Mesenchymal stem cell (in vitro differentiated cells and primary cell): ENCODE measurements around the gene ACTR6. TPM values are rescaled to one million over a fixed set of nuclear protein-coding genes. Genes with fewer than 3 reads are reported as not detected.

Experiments
- DNase-seq: peaks from one replicate; pipeline ENCODE4 v3.0.0-alpha.2; 2013
- H2AFZ ChIP-seq: one replicate; pipeline ENCODE4 v1.6.1; 2013; ENCODE audit warnings: low read depth, mild to moderate bottlenecking, control low read depth, inconsistent platforms, low read length, moderate library complexity
- H2AK5ac ChIP-seq: 2 replicates; pipeline ENCODE4 v1.6.1; 2013; ENCODE audit warnings: low read length, moderate library complexity, mild to moderate bottlenecking, inconsistent platforms; ENCODE audit not compliant: severe bottlenecking
- H2BK120ac ChIP-seq: one replicate; pipeline ENCODE4 v1.6.1; 2013; ENCODE audit warnings: low read depth, mild to moderate bottlenecking, inconsistent platforms, low read length, moderate library complexity
- H2BK12ac ChIP-seq, 2 experiments: one replicate each; pipeline ENCODE4 v1.6.1; 2013; ENCODE audit warnings: inconsistent platforms in 2 of 2, low read length in 2 of 2, mild to moderate bottlenecking in 2 of 2, moderate library complexity in 2 of 2, control low read depth in 1 of 2
- H2BK15ac ChIP-seq: one replicate; pipeline ENCODE4 v1.6.1; 2013; ENCODE audit warnings: mild to moderate bottlenecking, low read depth, inconsistent platforms; ENCODE audit not compliant: poor library complexity, severe bottlenecking
- H2BK5ac ChIP-seq: 2 replicates; pipeline ENCODE4 v1.6.1; 2013; ENCODE audit warnings: low read depth, mild to moderate bottlenecking, low read length, control low read depth, inconsistent platforms; ENCODE audit not compliant: poor library complexity, severe bottlenecking
- H3K14ac ChIP-seq, 2 experiments: one replicate each; pipeline ENCODE4 v1.6.1; 2013; ENCODE audit warnings: inconsistent platforms in 2 of 2, low read length in 2 of 2, control low read depth in 1 of 2, mild to moderate bottlenecking in 1 of 2, moderate library complexity in 1 of 2
- H3K18ac ChIP-seq, 2 experiments: one replicate each; pipeline ENCODE4 v1.6.1; 2013; ENCODE audit warnings: inconsistent platforms in 2 of 2, low read length in 2 of 2, control low read depth in 1 of 2, low read depth in 1 of 2, mild to moderate bottlenecking in 1 of 2
- H3K23ac ChIP-seq, 2 experiments: one replicate each; pipeline ENCODE4 v1.6.1; 2013; ENCODE audit warnings: inconsistent platforms in 2 of 2, low read length in 2 of 2, mild to moderate bottlenecking in 2 of 2, moderate library complexity in 2 of 2, control low read depth in 1 of 2
- H3K27ac ChIP-seq: 2 replicates; pipeline ENCODE4 v1.5.1; 2013; ENCODE audit warnings: mild to moderate bottlenecking, moderate library complexity, low read length, control low read depth, inconsistent platforms; ENCODE audit not compliant: poor library complexity, severe bottlenecking
- H3K27me3 ChIP-seq, 2 experiments: 2 replicates each; pipeline versions ENCODE4 v1.6.1 to v1.7.0; 2013; ENCODE audit warnings: low read length in 2 of 2, mild to moderate bottlenecking in 2 of 2, moderate library complexity in 2 of 2, control low read depth in 1 of 2, inconsistent platforms in 1 of 2; ENCODE audit not compliant: control insufficient read depth in 1 of 2, insufficient read depth in 1 of 2
- H3K36me3 ChIP-seq, 2 experiments: 2 replicates each; pipeline versions ENCODE4 v1.6.1 to v1.7.0; 2013; ENCODE audit warnings: low read length in 2 of 2, control low read depth in 1 of 2, inconsistent platforms in 1 of 2, low read depth in 1 of 2, mild to moderate bottlenecking in 1 of 2; ENCODE audit not compliant: insufficient read depth in 2 of 2, control insufficient read depth in 1 of 2
- H3K4ac ChIP-seq, 2 experiments: one replicate each; pipeline ENCODE4 v1.6.1; 2013; ENCODE audit warnings: inconsistent platforms in 2 of 2, low read length in 2 of 2, mild to moderate bottlenecking in 2 of 2, moderate library complexity in 2 of 2, control low read depth in 1 of 2, low read depth in 1 of 2
- H3K4me1 ChIP-seq: 2 replicates; pipeline ENCODE4 v1.6.1; 2013; ENCODE audit warnings: low read depth, low read length, control low read depth; ENCODE audit not compliant: control insufficient read depth, insufficient read depth
- H3K4me2 ChIP-seq: 2 replicates; pipeline ENCODE4 v1.6.1; 2013; ENCODE audit warnings: low read length, mild to moderate bottlenecking, inconsistent platforms; ENCODE audit not compliant: poor library complexity, severe bottlenecking
- H3K4me3 ChIP-seq, 2 experiments: 2 replicates each; pipeline versions ENCODE4 v1.5.1 to v1.7.0; 2013; ENCODE audit warnings: low read length in 2 of 2, mild to moderate bottlenecking in 2 of 2, control low read depth in 1 of 2, low read depth in 1 of 2; ENCODE audit not compliant: insufficient read depth in 1 of 2
- H3K79me1 ChIP-seq: replicated peaks from 2 replicates; pipeline ENCODE4 v1.6.1; 2013; ENCODE audit warnings: mild to moderate bottlenecking, control low read depth, low read length, inconsistent platforms; ENCODE audit not compliant: poor library complexity, severe bottlenecking
- H3K9ac ChIP-seq: 2 replicates; pipeline ENCODE4 v1.7.0; 2013; ENCODE audit warnings: mild to moderate bottlenecking, low read length, moderate library complexity
- H3K9me3 ChIP-seq: 2 replicates; pipeline ENCODE4 v1.7.0; 2013; ENCODE audit warnings: mild to moderate bottlenecking, low read length; ENCODE audit not compliant: control insufficient read depth
- H4K8ac ChIP-seq: one replicate; pipeline ENCODE4 v1.6.1; 2013; ENCODE audit warnings: inconsistent platforms, mild to moderate bottlenecking, low read length, moderate library complexity
- H4K91ac ChIP-seq: one replicate; pipeline ENCODE4 v1.6.1; 2013; ENCODE audit warnings: mild to moderate bottlenecking, low read length, inconsistent platforms
- WGBS: methylation state at CpG from one replicate; pipeline ENCODE4 v1.1.7; 2013; ENCODE audit warnings: mixed read lengths; 5-methylcytosine and 5-hydroxymethylcytosine counted together
- polyA plus RNA-seq, 2 experiments: library from polyadenylated mRNA; stranded (reverse); fragments of 200-250 nt; gene quantifications; one replicate each; pipeline ENCODE4 v1.2.3, GENCODE V29; 2013

The ACTR6 gene
- polyA plus RNA-seq (2013, experiment 1 of 2) = 10.0 TPM
- polyA plus RNA-seq (2013, experiment 2 of 2) = 10.5 TPM

GRCh38 chr12:100200463-100201181 lies at the start of gene ACTR6:
ACTR6 (plus strand) TSS chr12:100200815; CDS start chr12:100200852, 37 bp downstream.
- Histone ChIP-seq H3K36me3 (peaks cover 0 to 2% of the 10 kb centered on the region in 2 experiments), H3K79me1 (peaks cover 11% of the 10 kb centered on the region), H3K23ac (no peak within 1 kb of the TSS), H3K9ac (peak within 1 kb of the TSS; percentile 91), H2BK120ac (no peak within 1 kb of the TSS), H3K14ac (no peak within 1 kb of the TSS), H3K27me3 (no peaks in the 10 kb centered on the region), H3K9me3 (no peaks in the 10 kb centered on the region), H2AK5ac (no peak within 1 kb of the TSS), H3K4me1 (peaks cover 13% of the 10 kb centered on the region), H2AFZ (peak within 1 kb of the TSS; percentile 84), H3K27ac (peak within 1 kb of the TSS; percentile 83), H3K4me3 (peak within 1 kb of the TSS; percentile 75 to 85), H3K4me2 (peak within 1 kb of the TSS; percentile 96), H4K8ac (peak within 1 kb of the TSS; percentile 66), H3K18ac (peak within 1 kb of the TSS in 1 of 2 experiments; percentile 54), H4K91ac (no peak within 1 kb of the TSS), H2BK5ac (no peak within 1 kb of the TSS), H3K4ac (peak within 1 kb of the TSS in 1 of 2 experiments; percentile 4), H2BK15ac (no peak within 1 kb of the TSS), H2BK12ac (no peak within 1 kb of the TSS)
- under 1% methylated on average over 38 of the region's 38 CpGs for WGBS
- peak; percentile 97 for DNase-seq

- DNase-seq = no peak
- Histone ChIP-seq H3K4me3 (no peak overlapping the region), H3K27ac (no peak overlapping the region), H3K36me3 (no peaks in the 10 kb centered on the region), H2AFZ (no peak overlapping the region), H3K4me1 (peaks cover 4% of the 10 kb centered on the region), H2AK5ac (no peak overlapping the region), H3K18ac (no peak overlapping the region), H4K8ac (no peak overlapping the region), H3K14ac (no peak overlapping the region), H2BK120ac (no peak overlapping the region), H3K23ac (no peak overlapping the region), H3K4me2 (no peak overlapping the region), H3K4ac (no peak overlapping the region), H3K9me3 (no peaks in the 10 kb centered on the region), H2BK12ac (no peak overlapping the region), H2BK15ac (no peak overlapping the region), H4K91ac (no peak overlapping the region), H3K79me1 (no peaks in the 10 kb centered on the region), H2BK5ac (no peak overlapping the region), H3K9ac (no peak overlapping the region), H3K27me3 (no peaks in the 10 kb centered on the region)
- 88% methylated on average over 2 of the region's 2 CpGs for WGBS
Observed at GRCh38 chr12:100151769-100152168, 48.8 kb upstream of the ACTR6 start.

- Histone ChIP-seq H3K9ac (no peak overlapping the region), H4K91ac (no peak overlapping the region), H3K18ac (no peak overlapping the region), H2BK120ac (no peak overlapping the region), H3K4me3 (no peak overlapping the region), H2BK12ac (no peak overlapping the region), H3K79me1 (no peaks in the 10 kb centered on the region), H2AFZ (no peak overlapping the region), H3K23ac (no peak overlapping the region), H3K4me1 (peaks cover 7% of the 10 kb centered on the region), H2BK15ac (no peak overlapping the region), H3K14ac (no peak overlapping the region), H3K4me2 (no peak overlapping the region), H4K8ac (no peak overlapping the region), H3K36me3 (no peaks in the 10 kb centered on the region), H3K4ac (no peak overlapping the region), H3K27ac (no peak overlapping the region), H2AK5ac (no peak overlapping the region), H3K9me3 (no peaks in the 10 kb centered on the region), H3K27me3 (no peaks in the 10 kb centered on the region), H2BK5ac (no peak overlapping the region)
- no peak for DNase-seq
- 95% methylated on average over 10 of the region's 10 CpGs for whole genome bisulfite sequencing
Observed at GRCh38 chr12:100153131-100153530, 47.5 kb upstream of the ACTR6 start.

GRCh38 chr12:100154474-100155247 lies 46.0 kb upstream of the ACTR6 start:
- no peak overlapping the region for H3K4ac ChIP-seq
- peaks cover 7% of the 10 kb centered on the region for H3K4me1 ChIP-seq
- no peak overlapping the region for H3K27ac ChIP-seq
- no peaks in the 10 kb centered on the region for H3K79me1 ChIP-seq
- H4K91ac ChIP-seq = no peak overlapping the region
- no peak overlapping the region for H3K4me2 ChIP-seq
- DNase-seq = peak; percentile 70
- H2BK15ac ChIP-seq = no peak overlapping the region
- WGBS = 64% methylated on average over 15 of the region's 15 CpGs
- no peak overlapping the region for H2BK120ac ChIP-seq
- no peak overlapping the region for H3K4me3 ChIP-seq
- H3K9me3 ChIP-seq = no peaks in the 10 kb centered on the region
- no peak overlapping the region for H2BK5ac ChIP-seq
- no peak overlapping the region for H3K23ac ChIP-seq
- no peaks in the 10 kb centered on the region for H3K36me3 ChIP-seq
- no peak overlapping the region for H2AFZ ChIP-seq
- no peak overlapping the region for H3K14ac ChIP-seq
- no peak overlapping the region for H2AK5ac ChIP-seq
- no peak overlapping the region for H3K9ac ChIP-seq
- H3K18ac ChIP-seq = no peak overlapping the region
- H4K8ac ChIP-seq = peak overlapping the region; percentile 81
- H3K27me3 ChIP-seq = no peaks in the 10 kb centered on the region
- H2BK12ac ChIP-seq = no peak overlapping the region
